GM23248 (cell line): ENCODE data around the gene SV2B. TPM values are rescaled to one million over a fixed set of nuclear protein-coding genes. Genes with fewer than 3 reads are reported as not detected.

Experiments used
- DNase-seq: peaks from one replicate; pipeline ENCODE4 v3.0.0-alpha.2; 2015
- H2AFZ ChIP-seq: fragments of 200-600 bp; sonication (generic); 2 replicates; pipeline ENCODE4 v1.6.1; 2016; ENCODE audit warnings: antibody characterized with exemption
- H3F3A ChIP-seq: fragments of 200-600 bp; sonication (generic); 2 replicates; pipeline ENCODE4 v1.6.1; 2016; ENCODE audit warnings: mild to moderate bottlenecking, antibody characterized with exemption, mixed run types; ENCODE audit not compliant: insufficient read depth
- H3K27ac ChIP-seq: fragments of 200-600 bp; sonication (generic); 2 replicates; pipeline ENCODE4 v1.5.1; 2016; ENCODE audit warnings: mild to moderate bottlenecking
- H3K27me3 ChIP-seq: fragments of 200-600 bp; sonication (generic); replicated peaks from 2 replicates; pipeline ENCODE4 v1.6.1; 2016; ENCODE audit warnings: mild to moderate bottlenecking; ENCODE audit not compliant: insufficient read depth
- H3K36me3 ChIP-seq: fragments of 200-600 bp; sonication (generic); 2 replicates; pipeline ENCODE4 v1.6.1; 2016; ENCODE audit warnings: low read depth, mild to moderate bottlenecking
- H3K4me1 ChIP-seq: fragments of 200-600 bp; sonication (generic); 2 replicates; pipeline ENCODE4 v1.6.1; 2016; ENCODE audit warnings: mild to moderate bottlenecking; ENCODE audit not compliant: insufficient read depth
- H3K4me2 ChIP-seq: fragments of 200-600 bp; sonication (generic); one replicate; pipeline ENCODE4 v1.6.1; 2016; ENCODE audit warnings: mild to moderate bottlenecking; ENCODE audit not compliant: unreplicated experiment
- H3K4me3 ChIP-seq: fragments of 200-600 bp; sonication (generic); 2 replicates; pipeline ENCODE4 v1.5.1; 2016; ENCODE audit warnings: mild to moderate bottlenecking
- H3K79me2 ChIP-seq: fragments of 200-600 bp; sonication (generic); 2 replicates; pipeline ENCODE4 v1.6.1; 2016; ENCODE audit warnings: mild to moderate bottlenecking; ENCODE audit not compliant: insufficient read depth
- H3K9ac ChIP-seq: fragments of 200-600 bp; sonication (generic); 2 replicates; pipeline ENCODE4 v1.6.1; 2016; ENCODE audit warnings: mild to moderate bottlenecking
- H3K9me2 ChIP-seq: fragments of 200-600 bp; sonication (generic); 2 replicates; pipeline ENCODE4 v1.6.1; 2016; ENCODE audit warnings: mixed run types, mild to moderate bottlenecking, moderate library complexity; ENCODE audit not compliant: insufficient read depth
- H3K9me3 ChIP-seq: fragments of 200-600 bp; sonication (generic); one replicate; pipeline ENCODE4 v1.6.1; 2017; ENCODE audit warnings: low read depth
- H4K20me1 ChIP-seq: fragments of 200-600 bp; sonication (generic); 2 replicates; pipeline ENCODE4 v1.6.0; 2016; ENCODE audit not compliant: insufficient read depth
- EZH2 ChIP-seq: fragments of 200-600 bp; sonication (generic); IDR thresholded peaks from 2 replicates; pipeline ENCODE4 v1.6.1; 2018; ENCODE audit warnings: antibody characterized with exemption, mild to moderate bottlenecking; ENCODE audit not compliant: insufficient read depth, poor library complexity, severe bottlenecking
- EZH2phosphoT487 ChIP-seq: fragments of 200-600 bp; sonication (generic); IDR thresholded peaks from 2 replicates; pipeline ENCODE4 v1.6.1; 2018; ENCODE audit warnings: antibody characterized with exemption, moderate library complexity, mild to moderate bottlenecking, low read depth; ENCODE audit not compliant: insufficient read depth
- WGBS, 2 experiments: methylation state at CpG; one replicate each; pipeline ENCODE4 v1.1.6; 2015 to 2017; ENCODE audit warnings: low lambda C conversion rate in 2 of 2, low coverage in 1 of 2; ENCODE audit errors: missing lambda C conversion rate in 2 of 2; 5-methylcytosine and 5-hydroxymethylcytosine counted together
- in situ Hi-C: fragments of 300-500 bp; cut with MboI; formaldehyde crosslinking; loops from 2 replicates; pipeline ENCODE4 v1.15.0; 2020
- polyA plus RNA-seq: library from polyadenylated mRNA; unstranded; fragments of >200 nt; fragmentation: Nextera tagmentation; extraction: Ambion mirVana; gene quantifications from 2 replicates; pipeline ENCODE4 v1.2.1, GENCODE V29; 2016
- total RNA-seq: library from RNA; depleted of rRNA; stranded (reverse); fragments of >200 nt; shearing (Covaris generic); gene quantifications from 2 replicates; pipeline ENCODE4 v1.2.3, GENCODE V29; 2014

Gene SV2B
- total and polyA plus RNA-seq, 2 experiments from 2014 or later: not detected

GRCh38 chr15:91146728-91147127 lies 46.7 kb downstream of the SV2B start:
- Histone ChIP-seq H3K79me2 (no peaks in the 10 kb centered on the region), H3K9ac (no peak overlapping the region), H2AFZ (no peak overlapping the region), H3K27me3 (no peaks in the 10 kb centered on the region), H3K27ac (no peak overlapping the region), H3K9me3 (no peaks in the 10 kb centered on the region), H3K36me3 (no peaks in the 10 kb centered on the region), H3K9me2 (no peaks in the 10 kb centered on the region), H3F3A (no peaks in the 10 kb centered on the region), H3K4me2 (no peak overlapping the region), H3K4me1 (no peaks in the 10 kb centered on the region), H3K4me3 (no peak overlapping the region), H4K20me1 (no peaks in the 10 kb centered on the region)
- TF ChIP-seq EZH2 (no peak), EZH2phosphoT487 (no peak)
- DNase-seq: no peak
- WGBS, 2 experiments: 0 to 10% methylated on average over 1 of the region's 1 CpG
- in situ Hi-C loops: no loop called here

GRCh38 chr15:91148243-91148642 lies 48.2 kb downstream of the SV2B start:
- H3K4me3 ChIP-seq: no peak overlapping the region
- DNase-seq: no peak
- 55% methylated on average over 4 of the region's 4 CpGs for WGBS, 2 experiments
- H3K4me2 ChIP-seq: no peak overlapping the region
- no peaks in the 10 kb centered on the region for H3K79me2 ChIP-seq
- in situ Hi-C loops: no loop called here
- no peaks in the 10 kb centered on the region for H3K9me3 ChIP-seq
- no peak overlapping the region for H3K9ac ChIP-seq
- H4K20me1 ChIP-seq: no peaks in the 10 kb centered on the region
- no peaks in the 10 kb centered on the region for H3K4me1 ChIP-seq
- H2AFZ ChIP-seq: no peak overlapping the region
- H3K9me2 ChIP-seq: no peaks in the 10 kb centered on the region
- no peaks in the 10 kb centered on the region for H3F3A ChIP-seq
- no peaks in the 10 kb centered on the region for H3K36me3 ChIP-seq
- TF ChIP-seq EZH2phosphoT487 (no peak), EZH2 (no peak)
- no peaks in the 10 kb centered on the region for H3K27me3 ChIP-seq
- no peak overlapping the region for H3K27ac ChIP-seq

- no peak for TF ChIP-seq EZH2phosphoT487
- TF ChIP-seq EZH2: no peak
- H2AFZ ChIP-seq: no peak overlapping the region
Observed at GRCh38 chr15:91150502-91151160, 50.6 kb downstream of the SV2B start.

GRCh38 chr15:91151781-91152563 lies 51.9 kb downstream of the SV2B start:
- H3K27ac ChIP-seq: no peak overlapping the region
- DNase-seq: no peak
- no peak overlapping the region for H3K4me2 ChIP-seq
- H4K20me1 ChIP-seq: no peaks in the 10 kb centered on the region
- H3K79me2 ChIP-seq: no peaks in the 10 kb centered on the region
- no peak overlapping the region for H2AFZ ChIP-seq
- 43 to 55% methylated on average over 4 of the region's 4 CpGs for WGBS, 2 experiments
- no peaks in the 10 kb centered on the region for H3K4me1 ChIP-seq
- in situ Hi-C loops: no loop called here
- TF ChIP-seq EZH2phosphoT487 (no peak), EZH2 (no peak)
- no peaks in the 10 kb centered on the region for H3K36me3 ChIP-seq
- no peak overlapping the region for H3K4me3 ChIP-seq
- no peaks in the 10 kb centered on the region for H3K9me3 ChIP-seq
- H3F3A ChIP-seq: no peaks in the 10 kb centered on the region
- no peak overlapping the region for H3K9ac ChIP-seq
- H3K27me3 ChIP-seq: no peaks in the 10 kb centered on the region
- no peaks in the 10 kb centered on the region for H3K9me2 ChIP-seq

More at GRCh38 chr15:91150502-91151160, 50.6 kb downstream of the SV2B start:
- no peaks in the 10 kb centered on the region for H3K4me1 ChIP-seq
- H3K9ac ChIP-seq: no peak overlapping the region
- no peaks in the 10 kb centered on the region for H3K9me2 ChIP-seq
- H3K27me3 ChIP-seq: no peaks in the 10 kb centered on the region
- H3K27ac ChIP-seq: no peak overlapping the region
- H4K20me1 ChIP-seq: no peaks in the 10 kb centered on the region
- H3K4me2 ChIP-seq: no peak overlapping the region
- H3K4me3 ChIP-seq: no peak overlapping the region
- no peak for DNase-seq
- no peaks in the 10 kb centered on the region for H3K9me3 ChIP-seq
- in situ Hi-C loops: no loop called here
- no peaks in the 10 kb centered on the region for H3K36me3 ChIP-seq
- 27 to 34% methylated on average over 4 of the region's 4 CpGs for WGBS, 2 experiments
- H3F3A ChIP-seq: no peaks in the 10 kb centered on the region
- no peaks in the 10 kb centered on the region for H3K79me2 ChIP-seq
